H1 (cell line): ENCODE data around the gene ZNF513. TPM values are rescaled to one million over a fixed set of nuclear protein-coding genes. Genes with fewer than 3 reads are reported as not detected.

ENCODE experiments used
- GABPA ChIP-seq: IDR thresholded peaks from 2 replicates; pipeline ENCODE4 v1.6.1; 2011; ENCODE audit warnings: mild to moderate bottlenecking, low read length, moderate library complexity, borderline replicate concordance; ENCODE audit not compliant: insufficient read depth
- HDAC2 ChIP-seq, 2 experiments: fragments of 300-600 bp in 1 of 2; sonication (generic) in 1 of 2; IDR thresholded peaks; 2 replicates each; pipeline ENCODE4 v1.6.1; 2011 to 2012; ENCODE audit warnings: low read depth in 2 of 2, low read length in 2 of 2, mild to moderate bottlenecking in 2 of 2, moderate library complexity in 2 of 2, borderline replicate concordance in 1 of 2, inconsistent platforms in 1 of 2
- POLR2AphosphoS5 ChIP-seq: IDR thresholded peaks from 2 replicates; pipeline ENCODE4 v1.6.1; 2011; ENCODE audit warnings: low read depth, low read length
- SUZ12 ChIP-seq: fragments of 200-600 bp; sonication (generic); IDR thresholded peaks from 2 replicates; pipeline ENCODE4 v1.6.1; 2012; ENCODE audit warnings: mild to moderate bottlenecking, inconsistent platforms, low read length, moderate library complexity, mixed read lengths
- YY1 ChIP-seq: IDR thresholded peaks from 2 replicates; pipeline ENCODE4 v1.6.1; 2011; ENCODE audit warnings: low read depth, mild to moderate bottlenecking, low read length
- polyA plus RNA-seq, 7 experiments: library from polyadenylated mRNA; depleted of rRNA in 3 of 7; stranded (reverse) in 5 of 7; unstranded in 2 of 7; fragments of >200 nt in 5 of 7; fragments of 200-250 nt in 2 of 7; gene quantifications; 1 replicate in 5 of 7; 2 replicates in 1 of 7; 4 replicates in 1 of 7; pipeline versions ENCODE4 v1.2.1 to v1.2.3, GENCODE V29; 2011 to 2013; ENCODE audit warnings: missing spikeins in 2 of 7, mixed read lengths in 2 of 7
- total RNA-seq: library from RNA; stranded (reverse); fragmentation: NEBNext Ultra II Directional; extraction: Animal tissue kit (Norgen Biotek cat#: 25700); gene quantifications from 2 replicates; pipeline ENCODE4 v1.2.1, GENCODE V29; 2021

ZNF513 gene
- total and polyA plus RNA-seq, 2 of the 8 experiments (the other 6 are each of a cell fraction or from before 2014, with no cell fraction given), result 17.3 to 29.5 TPM

GRCh38 chr2:27335311-27335710 is 45.2 kb downstream of the ZNF513 start (continued):
- TF ChIP-seq HDAC2 (IDR thresholded peaks at IDR 0.05; ENCODE audit: borderline replicate concordance in 1 of 2, low read depth in 2 of 2, low read length in 2 of 2) (no peak), POLR2AphosphoS5 (no peak), YY1 (no peak), GABPA (no peak), SUZ12 (no peak)

Other genes starting within 250 kb of the ZNF513 start
- 51.2 and 54.1 TPM in 2 replicates for gene PREB, start 246.1 kb downstream of the ZNF513 start, total RNA-seq
- gene PREB, start 246.1 kb downstream of the ZNF513 start, polyA plus RNA-seq (2011; rRNA removed), result 72.2 and 74.4 TPM in 2 replicates
- not detected in 2 replicates for gene PRR30, start 241.3 kb downstream of the ZNF513 start, total RNA-seq
- not detected in 2 replicates for gene PRR30, start 241.3 kb downstream of the ZNF513 start, polyA plus RNA-seq (2011; rRNA removed)
- gene TCF23, start 231.7 kb downstream of the ZNF513 start, total RNA-seq, result not detected in 2 replicates
- gene TCF23, start 231.7 kb downstream of the ZNF513 start, polyA plus RNA-seq (2011; rRNA removed), result 0.02 TPM in 2 replicates
- gene ATRAID, start 168.7 kb downstream of the ZNF513 start, total RNA-seq, result 103 and 109 TPM in 2 replicates
- gene ATRAID, start 168.7 kb downstream of the ZNF513 start, polyA plus RNA-seq (2011; rRNA removed), result 242 and 280 TPM in 2 replicates
- 118 and 123 TPM in 2 replicates for gene SLC5A6, start 168.5 kb downstream of the ZNF513 start, total RNA-seq
- gene SLC5A6, start 168.5 kb downstream of the ZNF513 start, polyA plus RNA-seq (2011; rRNA removed), result 183 and 329 TPM in 2 replicates
- 146 and 147 TPM in 2 replicates for gene CAD, start 163.4 kb downstream of the ZNF513 start, total RNA-seq
- gene CAD, start 163.4 kb downstream of the ZNF513 start, polyA plus RNA-seq (2011; rRNA removed), result 130 and 197 TPM in 2 replicates
- gene SLC30A3, start 117.7 kb downstream of the ZNF513 start, total RNA-seq, result 15.2 and 16.1 TPM in 2 replicates
- 30.7 and 48.7 TPM in 2 replicates for gene SLC30A3, start 117.7 kb downstream of the ZNF513 start, polyA plus RNA-seq (2011; rRNA removed)
- 1.4 TPM in 2 replicates for gene DNAJC5G, start 105.3 kb downstream of the ZNF513 start, total RNA-seq
- gene DNAJC5G, start 105.3 kb downstream of the ZNF513 start, polyA plus RNA-seq (2011; rRNA removed), result 0.75 and 0.83 TPM in 2 replicates
- 3.9 and 4.2 TPM in 2 replicates for gene TRIM54, start 98.3 kb downstream of the ZNF513 start, total RNA-seq
- gene TRIM54, start 98.3 kb downstream of the ZNF513 start, polyA plus RNA-seq (2011; rRNA removed), result 5.8 and 6.1 TPM in 2 replicates
- gene UCN, start 72.3 kb downstream of the ZNF513 start, total RNA-seq, result not detected in 2 replicates
- 0.35 and 0.93 TPM in 2 replicates for gene UCN, start 72.3 kb downstream of the ZNF513 start, polyA plus RNA-seq (2011; rRNA removed)
- 45.2 and 46.1 TPM in 2 replicates for gene MPV17, start 57.6 kb downstream of the ZNF513 start, total RNA-seq
- gene MPV17, start 57.6 kb downstream of the ZNF513 start, polyA plus RNA-seq (2011; rRNA removed), result 148 and 181 TPM in 2 replicates
- 118 and 129 TPM in 2 replicates for gene GTF3C2, start 24.0 kb downstream of the ZNF513 start, total RNA-seq
- gene GTF3C2, start 24.0 kb downstream of the ZNF513 start, polyA plus RNA-seq (2011; rRNA removed), result 121 and 127 TPM in 2 replicates
- gene EIF2B4, start 10.4 kb downstream of the ZNF513 start, total RNA-seq, result 63.2 and 66.0 TPM in 2 replicates
- gene EIF2B4, start 10.4 kb downstream of the ZNF513 start, polyA plus RNA-seq (2011; rRNA removed), result 60.0 and 61.0 TPM in 2 replicates
- 54.9 and 59.1 TPM in 2 replicates for gene SNX17, start 10.1 kb downstream of the ZNF513 start, total RNA-seq
- gene SNX17, start 10.1 kb downstream of the ZNF513 start, polyA plus RNA-seq (2011; rRNA removed), result 66.2 and 76.8 TPM in 2 replicates
- gene PPM1G, start 28.9 kb upstream of the ZNF513 start, total RNA-seq, result 201 and 203 TPM in 2 replicates
- gene PPM1G, start 28.9 kb upstream of the ZNF513 start, polyA plus RNA-seq (2011; rRNA removed), result 73.3 and 85.5 TPM in 2 replicates
- 115 TPM in 2 replicates for gene NRBP1, start 47.9 kb upstream of the ZNF513 start, total RNA-seq
- 137 and 145 TPM in 2 replicates for gene NRBP1, start 47.9 kb upstream of the ZNF513 start, polyA plus RNA-seq (2011; rRNA removed)
- 50.1 and 55.4 TPM in 2 replicates for gene KRTCAP3, start 61.6 kb upstream of the ZNF513 start, total RNA-seq
- 72.5 and 114 TPM in 2 replicates for gene KRTCAP3, start 61.6 kb upstream of the ZNF513 start, polyA plus RNA-seq (2011; rRNA removed)
- 14.0 and 15.9 TPM in 2 replicates for gene IFT172, start 109.0 kb upstream of the ZNF513 start, total RNA-seq
- 12.9 and 13.5 TPM in 2 replicates for gene IFT172, start 109.0 kb upstream of the ZNF513 start, polyA plus RNA-seq (2011; rRNA removed)
- 13.4 and 14.7 TPM in 2 replicates for gene FNDC4, start 114.5 kb upstream of the ZNF513 start, total RNA-seq
- 14.0 and 14.1 TPM in 2 replicates for gene FNDC4, start 114.5 kb upstream of the ZNF513 start, polyA plus RNA-seq (2011; rRNA removed)
- gene GCKR, start 116.1 kb upstream of the ZNF513 start, total RNA-seq, result 0.57 and 1.2 TPM in 2 replicates
- gene GCKR, start 116.1 kb upstream of the ZNF513 start, polyA plus RNA-seq (2011; rRNA removed), result 0.30 and 0.33 TPM in 2 replicates
- gene ZNF512, start 202.3 kb upstream of the ZNF513 start, total RNA-seq, result 37.9 and 39.2 TPM in 2 replicates
- 13.1 and 17.6 TPM in 2 replicates for gene ZNF512, start 202.3 kb upstream of the ZNF513 start, polyA plus RNA-seq (2011; rRNA removed)
- gene CCDC121, start 248.3 kb upstream of the ZNF513 start, total RNA-seq, result 1.5 and 2.0 TPM in 2 replicates
- 0.68 and 0.94 TPM in 2 replicates for gene CCDC121, start 248.3 kb upstream of the ZNF513 start, polyA plus RNA-seq (2011; rRNA removed)
- gene GPN1, start 248.3 kb upstream of the ZNF513 start, total RNA-seq, result 35.3 and 43.5 TPM in 2 replicates
- gene GPN1, start 248.3 kb upstream of the ZNF513 start, polyA plus RNA-seq (2011; rRNA removed), result 27.6 and 38.7 TPM in 2 replicates